H1 (cell line): Measurements from ENCODE around the gene NDUFB8. TPM values are rescaled to one million over a fixed set of nuclear protein-coding genes. Genes with fewer than 3 reads are reported as not detected.

Experiments
- ATF3 ChIP-seq: IDR thresholded peaks from 2 replicates; pipeline ENCODE4 v1.6.1; 2011; ENCODE audit warnings: low read depth, mild to moderate bottlenecking, low read length; ENCODE audit not compliant: insufficient read depth
- CTCF ChIP-seq, 3 experiments: IDR thresholded peaks; 1 replicate in 2 of 3; 2 replicates in 1 of 3; pipeline versions ENCODE4 v1.5.1 to v1.6.1; 2011; ENCODE audit warnings: low read length in 3 of 3, mild to moderate bottlenecking in 3 of 3, inconsistent platforms in 2 of 3, low read depth in 1 of 3, moderate library complexity in 1 of 3; ENCODE audit not compliant: insufficient read depth in 1 of 3; ENCODE audit errors: control extremely low read depth in 1 of 3
- JUND ChIP-seq: IDR thresholded peaks from 2 replicates; pipeline ENCODE4 v1.6.1; 2011; ENCODE audit warnings: mild to moderate bottlenecking, improper control_type of control experiment, low read length
- KDM5A ChIP-seq: fragments of 200-600 bp; IDR thresholded peaks from 2 replicates; pipeline ENCODE4 v1.7.1; 2012; ENCODE audit warnings: mild to moderate bottlenecking, low read length, inconsistent platforms, mixed read lengths
- PHF8 ChIP-seq: fragments of 200-600 bp; sonication (generic); conservative IDR thresholded peaks from 2 replicates; pipeline ENCODE4 v1.7.1; 2012; ENCODE audit warnings: low read depth, mild to moderate bottlenecking, inconsistent platforms, low read length, moderate library complexity
- RXRA ChIP-seq: IDR thresholded peaks from 2 replicates; pipeline ENCODE4 v1.6.1; 2011; ENCODE audit warnings: low read depth, mild to moderate bottlenecking, low read length, moderate library complexity; ENCODE audit not compliant: insufficient read depth
- SAP30 ChIP-seq: fragments of 300-600 bp; sonication (generic); IDR thresholded peaks from 2 replicates; pipeline ENCODE4 v1.7.1; 2012; ENCODE audit warnings: low read length, moderate library complexity, mild to moderate bottlenecking, inconsistent platforms; ENCODE audit not compliant: insufficient read depth, insufficient replicate concordance
- SIRT6 ChIP-seq: IDR thresholded peaks from one replicate; pipeline ENCODE4 v1.7.1; 2012; ENCODE audit warnings: low read length, inconsistent platforms
- polyA plus RNA-seq, 7 experiments: library from polyadenylated mRNA; depleted of rRNA in 3 of 7; stranded (reverse) in 5 of 7; unstranded in 2 of 7; fragments of >200 nt in 5 of 7; fragments of 200-250 nt in 2 of 7; gene quantifications; 1 replicate in 5 of 7; 2 replicates in 1 of 7; 4 replicates in 1 of 7; pipeline versions ENCODE4 v1.2.1 to v1.2.3, GENCODE V29; 2011 to 2013; ENCODE audit warnings: missing spikeins in 2 of 7, mixed read lengths in 2 of 7
- total RNA-seq: library from RNA; stranded (reverse); fragmentation: NEBNext Ultra II Directional; extraction: Animal tissue kit (Norgen Biotek cat#: 25700); gene quantifications from 2 replicates; pipeline ENCODE4 v1.2.1, GENCODE V29; 2021

The NDUFB8 gene
- total and polyA plus RNA-seq, 2 of the 8 experiments (the other 6 are each of a cell fraction or from before 2014, with no cell fraction given), result 175 to 455 TPM

GRCh38 chr10:100535338-100535714, 5.7 kb upstream of the NDUFB8 start (continued):
- TF ChIP-seq CTCF (IDR thresholded peaks at IDR 0.05; ENCODE audit: control extremely low read depth in 1 of 3, insufficient read depth in 1 of 3, low read depth in 1 of 3, low read length in 3 of 3) (no peak), JUND (no peak), PHF8 (no peak), RXRA (no peak), SAP30 (no peak), KDM5A (no peak), ATF3 (no peak), SIRT6 (no peak)
